HepG2 (cell line): ENCODE measurements around the gene ANKRD65. TPM values are rescaled to one million over a fixed set of nuclear protein-coding genes. Genes with fewer than 3 reads are reported as not detected.

ENCODE experiments used
- ADNP ChIP-seq: sonication (generic); formaldehyde crosslinking; IDR thresholded peaks from 2 replicates; pipeline ENCODE4 v1.4.0; 2020; ENCODE audit warnings: missing genetic modification reagents
- AKAP8 ChIP-seq: sonication (generic); formaldehyde crosslinking; IDR thresholded peaks from 2 replicates; pipeline ENCODE4 v1.5.1; 2020; ENCODE audit warnings: mild to moderate bottlenecking, missing genetic modification reagents
- E2F5 ChIP-seq: sonication (generic); formaldehyde crosslinking; conservative IDR thresholded peaks from 2 replicates; pipeline ENCODE4 v1.4.0; 2020; ENCODE audit warnings: missing genetic modification reagents
- FOXP4 ChIP-seq: sonication (generic); formaldehyde crosslinking; IDR thresholded peaks from 2 replicates; pipeline ENCODE4 v1.4.0; 2020; ENCODE audit warnings: missing genetic modification reagents
- GLMP ChIP-seq: sonication (generic); formaldehyde crosslinking; IDR thresholded peaks from 2 replicates; pipeline ENCODE4 v1.9.0; 2021; ENCODE audit warnings: missing genetic modification reagents, mild to moderate bottlenecking, borderline replicate concordance
- IKZF5 ChIP-seq: IDR thresholded peaks from 2 replicates; pipeline ENCODE4 v1.6.1; 2018; ENCODE audit warnings: missing genetic modification reagents, mild to moderate bottlenecking, missing compliant biosample characterization
- KLF13 ChIP-seq: sonication (generic); formaldehyde crosslinking; IDR thresholded peaks from 2 replicates; pipeline ENCODE4 v1.4.0; 2020; ENCODE audit warnings: mild to moderate bottlenecking, missing genetic modification reagents
- MTERF4 ChIP-seq: sonication (generic); formaldehyde crosslinking; IDR thresholded peaks from 2 replicates; pipeline ENCODE4 v1.8.0; 2023; ENCODE audit warnings: mild to moderate bottlenecking, missing genetic modification reagents
- NFKB2 ChIP-seq: sonication (generic); formaldehyde crosslinking; IDR thresholded peaks from 2 replicates; pipeline ENCODE4 v1.4.0; 2020; ENCODE audit warnings: missing genetic modification reagents, borderline replicate concordance
- RFXANK ChIP-seq: IDR thresholded peaks from 2 replicates; pipeline ENCODE4 v1.6.1; 2016
- SIN3A ChIP-seq: IDR thresholded peaks from 2 replicates; pipeline ENCODE4 v1.6.1; 2011; ENCODE audit warnings: low read depth, mild to moderate bottlenecking, control low read depth, low read length, borderline replicate concordance
- TEAD2 ChIP-seq: sonication (generic); formaldehyde crosslinking; IDR thresholded peaks from 2 replicates; pipeline ENCODE4 v1.9.0; 2021; ENCODE audit warnings: missing genetic modification reagents
- ZNF563 ChIP-seq: sonication (generic); formaldehyde crosslinking; IDR thresholded peaks from 2 replicates; pipeline ENCODE4 v1.8.0; 2022; ENCODE audit warnings: mild to moderate bottlenecking, moderate library complexity, missing genetic modification reagents
- polyA plus RNA-seq, 8 experiments: library from polyadenylated mRNA; depleted of rRNA in 3 of 8; stranded (reverse) in 7 of 8; unstranded in 1 of 8; fragments of >200 nt; fragmentation: Illumina TruSeq in 4 of 8; extraction: Trizol in 4 of 8; gene quantifications; 2 replicates each; pipeline versions ENCODE4 v1.2.1 to v1.2.3, GENCODE V29; 2011 to 2016; ENCODE audit warnings: low read depth in 4 of 8, missing spikeins in 1 of 8, mixed read lengths in 1 of 8; ENCODE audit not compliant: insufficient read depth in 1 of 8
- total RNA-seq, 5 experiments: library from RNA; depleted of rRNA; stranded (reverse); fragments of >200 nt; fragmentation: Illumina TruSeq; extraction: Trizol; gene quantifications; 2 replicates each; pipeline ENCODE4 v1.2.3, GENCODE V29; 2016; ENCODE audit warnings: low read depth in 1 of 5
- TF ChIP-seq, protein P1 (sequence below): sonication (generic); formaldehyde crosslinking; IDR thresholded peaks from 2 replicates; pipeline ENCODE4 v1.4.0; 2020; ENCODE audit warnings: missing genetic modification reagents
- TF ChIP-seq, protein P2 (sequence below): sonication (generic); formaldehyde crosslinking; IDR thresholded peaks from 2 replicates; pipeline ENCODE4 v1.5.1; 2020; ENCODE audit warnings: mild to moderate bottlenecking, moderate library complexity, missing genetic modification reagents
- TF ChIP-seq, protein P3 (sequence below): sonication (generic); formaldehyde crosslinking; IDR thresholded peaks from 2 replicates; pipeline ENCODE4 v1.4.0; 2020; ENCODE audit warnings: missing genetic modification reagents

The ANKRD65 gene
- total and polyA plus RNA-seq, 2 of the 13 experiments (the other 11 are each of a cell fraction or from before 2014, with no cell fraction given), result 12.1 to 30.1 TPM

GRCh38 chr1:1406821-1407635 lies 14.0 kb downstream of the ANKRD65 start, which contains the start of gene MRPL20 (continued):
- TF ChIP-seq, protein P1, sequence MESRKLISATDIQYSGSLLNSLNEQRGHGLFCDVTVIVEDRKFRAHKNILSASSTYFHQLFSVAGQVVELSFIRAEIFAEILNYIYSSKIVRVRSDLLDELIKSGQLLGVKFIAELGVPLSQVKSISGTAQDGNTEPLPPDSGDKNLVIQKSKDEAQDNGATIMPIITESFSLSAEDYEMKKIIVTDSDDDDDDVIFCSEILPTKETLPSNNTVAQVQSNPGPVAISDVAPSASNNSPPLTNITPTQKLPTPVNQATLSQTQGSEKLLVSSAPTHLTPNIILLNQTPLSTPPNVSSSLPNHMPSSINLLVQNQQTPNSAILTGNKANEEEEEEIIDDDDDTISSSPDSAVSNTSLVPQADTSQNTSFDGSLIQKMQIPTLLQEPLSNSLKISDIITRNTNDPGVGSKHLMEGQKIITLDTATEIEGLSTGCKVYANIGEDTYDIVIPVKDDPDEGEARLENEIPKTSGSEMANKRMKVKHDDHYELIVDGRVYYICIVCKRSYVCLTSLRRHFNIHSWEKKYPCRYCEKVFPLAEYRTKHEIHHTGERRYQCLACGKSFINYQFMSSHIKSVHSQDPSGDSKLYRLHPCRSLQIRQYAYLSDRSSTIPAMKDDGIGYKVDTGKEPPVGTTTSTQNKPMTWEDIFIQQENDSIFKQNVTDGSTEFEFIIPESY, result peak; percentile 62; the same call in 1 of the 2 replicates
- TF ChIP-seq, protein P2, sequence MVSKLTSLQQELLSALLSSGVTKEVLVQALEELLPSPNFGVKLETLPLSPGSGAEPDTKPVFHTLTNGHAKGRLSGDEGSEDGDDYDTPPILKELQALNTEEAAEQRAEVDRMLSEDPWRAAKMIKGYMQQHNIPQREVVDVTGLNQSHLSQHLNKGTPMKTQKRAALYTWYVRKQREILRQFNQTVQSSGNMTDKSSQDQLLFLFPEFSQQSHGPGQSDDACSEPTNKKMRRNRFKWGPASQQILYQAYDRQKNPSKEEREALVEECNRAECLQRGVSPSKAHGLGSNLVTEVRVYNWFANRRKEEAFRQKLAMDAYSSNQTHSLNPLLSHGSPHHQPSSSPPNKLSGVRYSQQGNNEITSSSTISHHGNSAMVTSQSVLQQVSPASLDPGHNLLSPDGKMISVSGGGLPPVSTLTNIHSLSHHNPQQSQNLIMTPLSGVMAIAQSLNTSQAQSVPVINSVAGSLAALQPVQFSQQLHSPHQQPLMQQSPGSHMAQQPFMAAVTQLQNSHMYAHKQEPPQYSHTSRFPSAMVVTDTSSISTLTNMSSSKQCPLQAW (CRISPR knock-in tag), result peak; percentile 90
- TF ChIP-seq TEAD2 (CRISPR knock-in tag) (no peak), E2F5 (peak; percentile 62), IKZF5 (CRISPR knock-in tag) (peak; percentile 90), MTERF4 (CRISPR knock-in tag) (no peak; the same call in 1 of the 2 replicates), RFXANK (CRISPR knock-in tag) (no peak), SIN3A (peak; percentile 81; the same call in 1 of the 2 replicates), GLMP (CRISPR knock-in tag) (no peak), ZNF563 (peak; percentile 92), AKAP8 (peak; percentile 86; the same call in 1 of the 2 replicates), NFKB2 (peak; percentile 50; the same call in 1 of the 2 replicates), KLF13 (CRISPR knock-in tag) (no peak), FOXP4 (CRISPR knock-in tag) (peak; percentile 39; the same call in 1 of the 2 replicates), ADNP (CRISPR knock-in tag) (no peak)
- TF ChIP-seq, protein P3, sequence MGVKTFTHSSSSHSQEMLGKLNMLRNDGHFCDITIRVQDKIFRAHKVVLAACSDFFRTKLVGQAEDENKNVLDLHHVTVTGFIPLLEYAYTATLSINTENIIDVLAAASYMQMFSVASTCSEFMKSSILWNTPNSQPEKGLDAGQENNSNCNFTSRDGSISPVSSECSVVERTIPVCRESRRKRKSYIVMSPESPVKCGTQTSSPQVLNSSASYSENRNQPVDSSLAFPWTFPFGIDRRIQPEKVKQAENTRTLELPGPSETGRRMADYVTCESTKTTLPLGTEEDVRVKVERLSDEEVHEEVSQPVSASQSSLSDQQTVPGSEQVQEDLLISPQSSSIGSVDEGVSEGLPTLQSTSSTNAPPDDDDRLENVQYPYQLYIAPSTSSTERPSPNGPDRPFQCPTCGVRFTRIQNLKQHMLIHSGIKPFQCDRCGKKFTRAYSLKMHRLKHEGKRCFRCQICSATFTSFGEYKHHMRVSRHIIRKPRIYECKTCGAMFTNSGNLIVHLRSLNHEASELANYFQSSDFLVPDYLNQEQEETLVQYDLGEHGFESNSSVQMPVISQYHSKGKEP (CRISPR knock-in tag), result peak; percentile 66; the same call in 1 of the 2 replicates
